Neural cell (in vitro differentiated cells): Measurements from ENCODE around the gene FAM227B. TPM values are rescaled to one million over a fixed set of nuclear protein-coding genes. Genes with fewer than 3 reads are reported as not detected.

Experiments
- H2AFZ ChIP-seq: fragments of 200-600, 300-800 bp; sonication (generic), shearing (Covaris generic); 2 replicates; pipeline ENCODE4 v1.6.0; 2014; ENCODE audit warnings: low read depth, mild to moderate bottlenecking, antibody characterized with exemption, low read length, moderate library complexity
- H3F3A ChIP-seq: fragments of 200-600 bp; shearing (Covaris generic); 2 replicates; pipeline ENCODE4 v1.6.1; 2016; ENCODE audit warnings: mild to moderate bottlenecking, moderate library complexity, mixed read lengths, antibody characterized with exemption, low read length; ENCODE audit not compliant: insufficient read depth, poor library complexity, severe bottlenecking
- H3K27ac ChIP-seq: fragments of 200-600, 300-800 bp; sonication (generic), shearing (Covaris generic); 2 replicates; pipeline ENCODE4 v1.5.1; 2014; ENCODE audit warnings: mild to moderate bottlenecking, low read length, moderate library complexity
- H3K27me3 ChIP-seq: fragments of 300-800, 200-600 bp; sonication (generic), shearing (Covaris generic); 2 replicates; pipeline ENCODE4 v1.6.0; 2014; ENCODE audit warnings: mild to moderate bottlenecking, low read depth, low read length, moderate library complexity; ENCODE audit not compliant: insufficient read depth
- H3K36me3 ChIP-seq: fragments of 300-800, 200-600 bp; sonication (generic), shearing (Covaris generic); 2 replicates; pipeline ENCODE4 v1.5.1; 2014; ENCODE audit warnings: mild to moderate bottlenecking, antibody characterized with exemption, low read length, moderate library complexity; ENCODE audit not compliant: insufficient read depth
- H3K4me2 ChIP-seq: fragments of 300-800, 200-600 bp; sonication (generic), shearing (Covaris generic); 2 replicates; pipeline ENCODE4 v1.6.0; 2014; ENCODE audit warnings: mild to moderate bottlenecking, low read length
- H3K4me3 ChIP-seq: fragments of 300-800, 200-600 bp; sonication (generic), shearing (Covaris generic); 2 replicates; pipeline ENCODE4 v1.5.1; 2014; ENCODE audit warnings: mild to moderate bottlenecking, low read length, moderate library complexity
- H3K79me2 ChIP-seq: fragments of 200-600 bp; shearing (Covaris generic); replicated peaks from 2 replicates; pipeline ENCODE4 v1.6.0; 2014; ENCODE audit warnings: mild to moderate bottlenecking, low read length, moderate library complexity; ENCODE audit not compliant: insufficient read depth
- H3K9ac ChIP-seq: fragments of 300-800, 200-600 bp; sonication (generic), shearing (Covaris generic); 2 replicates; pipeline ENCODE4 v1.6.1; 2016; ENCODE audit warnings: mild to moderate bottlenecking, low read length, mixed read lengths
- H3K9me2 ChIP-seq: fragments of 200-600 bp; shearing (Covaris generic); 2 replicates; pipeline ENCODE4 v1.6.1; 2016; ENCODE audit warnings: mild to moderate bottlenecking, low read length, mixed read lengths; ENCODE audit not compliant: insufficient read depth
- H3K9me3 ChIP-seq: fragments of 200-600, 300-800 bp; sonication (generic), shearing (Covaris generic); 2 replicates; pipeline ENCODE4 v1.6.1; 2016; ENCODE audit warnings: mild to moderate bottlenecking, mixed run types, low read length, moderate library complexity, mixed read lengths
- H4K20me1 ChIP-seq: fragments of 200-600 bp; shearing (Covaris generic); 2 replicates; pipeline ENCODE4 v1.6.1; 2016; ENCODE audit warnings: mild to moderate bottlenecking, mixed run types; ENCODE audit not compliant: insufficient read depth
- EP300 ChIP-seq: fragments of 450-650 bp; conservative IDR thresholded peaks from 2 replicates; pipeline ENCODE4 v1.6.1; 2014; ENCODE audit warnings: antibody characterized with exemption, mild to moderate bottlenecking, moderate library complexity; ENCODE audit not compliant: poor library complexity, severe bottlenecking
- EZH2 ChIP-seq: fragments of 200-600, 300-800 bp; shearing (Covaris generic), sonication (generic); IDR thresholded peaks from 2 replicates; pipeline ENCODE4 v1.6.1; 2014; ENCODE audit warnings: antibody characterized with exemption, low read length, borderline replicate concordance, mild to moderate bottlenecking; ENCODE audit not compliant: insufficient read depth, poor library complexity, severe bottlenecking
- MXI1 ChIP-seq: fragments of 450-650 bp; conservative IDR thresholded peaks from 2 replicates; pipeline ENCODE4 v1.6.1; 2014; ENCODE audit warnings: antibody characterized with exemption, mild to moderate bottlenecking; ENCODE audit not compliant: poor library complexity, severe bottlenecking
- POLR2AphosphoS5 ChIP-seq: IDR thresholded peaks from 2 replicates; pipeline ENCODE4 v1.6.1; 2012
- RAD21 ChIP-seq: fragments of 450-650 bp; conservative IDR thresholded peaks from 2 replicates; pipeline ENCODE4 v1.6.1; 2014; ENCODE audit warnings: antibody characterized with exemption, mild to moderate bottlenecking, moderate library complexity
- SMC3 ChIP-seq: fragments of 450-650 bp; conservative IDR thresholded peaks from 2 replicates; pipeline ENCODE4 v1.6.1; 2014; ENCODE audit warnings: antibody characterized with exemption, mild to moderate bottlenecking, moderate library complexity; ENCODE audit not compliant: poor library complexity
- TAF1 ChIP-seq: IDR thresholded peaks from 2 replicates; pipeline ENCODE4 v1.6.1; 2012; ENCODE audit warnings: low read depth
- polyA plus RNA-seq: library from polyadenylated mRNA; depleted of rRNA; stranded (reverse); fragments of >200 nt; gene quantifications from 2 replicates; pipeline ENCODE4 v1.2.3, GENCODE V29; 2014
- TF ChIP-seq, protein P1 (sequence below): fragments of 450-650 bp; IDR thresholded peaks from 2 replicates; pipeline ENCODE4 v1.5.1; 2014; ENCODE audit warnings: antibody characterized with exemption, mild to moderate bottlenecking, moderate library complexity; ENCODE audit not compliant: poor library complexity, severe bottlenecking
- TF ChIP-seq, protein P2 (sequence below): IDR thresholded peaks from 2 replicates; pipeline ENCODE4 v1.6.1; 2012; ENCODE audit warnings: borderline replicate concordance

FAM227B gene
- polyA plus RNA-seq, 1 donor from 2014 or later = 0.88 TPM

DNA sequence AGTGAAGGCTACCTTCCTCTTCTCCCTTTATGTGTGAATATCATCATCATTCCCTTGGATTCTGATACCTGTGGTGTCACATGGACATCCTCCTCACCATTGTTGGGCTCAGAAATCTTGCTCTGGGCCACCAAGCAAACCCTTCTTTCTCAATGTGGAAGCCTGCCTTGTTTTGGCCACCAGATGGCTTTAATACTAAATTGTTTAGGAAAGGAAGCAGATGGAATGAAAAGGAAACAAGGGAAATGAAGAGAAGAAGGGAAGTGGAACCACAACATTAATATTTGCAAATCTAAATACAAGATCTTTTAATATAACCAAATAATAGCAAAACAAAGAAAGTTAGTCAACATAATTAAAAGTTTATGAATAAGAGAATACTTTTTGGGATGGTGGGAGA lies 14.0 kb downstream of the FAM227B start:
- no peaks in the 10 kb centered on the region for H3K36me3 ChIP-seq
- H3K9me2 ChIP-seq = no peaks in the 10 kb centered on the region
- H3K27ac ChIP-seq = no peak overlapping the region
- H3F3A ChIP-seq = no peaks in the 10 kb centered on the region
- H3K9me3 ChIP-seq = peaks cover 6% of the 10 kb centered on the region
- no peaks in the 10 kb centered on the region for H3K27me3 ChIP-seq
- no peaks in the 10 kb centered on the region for H3K79me2 ChIP-seq
- no peaks in the 10 kb centered on the region for H4K20me1 ChIP-seq
- TF ChIP-seq, protein P1, sequence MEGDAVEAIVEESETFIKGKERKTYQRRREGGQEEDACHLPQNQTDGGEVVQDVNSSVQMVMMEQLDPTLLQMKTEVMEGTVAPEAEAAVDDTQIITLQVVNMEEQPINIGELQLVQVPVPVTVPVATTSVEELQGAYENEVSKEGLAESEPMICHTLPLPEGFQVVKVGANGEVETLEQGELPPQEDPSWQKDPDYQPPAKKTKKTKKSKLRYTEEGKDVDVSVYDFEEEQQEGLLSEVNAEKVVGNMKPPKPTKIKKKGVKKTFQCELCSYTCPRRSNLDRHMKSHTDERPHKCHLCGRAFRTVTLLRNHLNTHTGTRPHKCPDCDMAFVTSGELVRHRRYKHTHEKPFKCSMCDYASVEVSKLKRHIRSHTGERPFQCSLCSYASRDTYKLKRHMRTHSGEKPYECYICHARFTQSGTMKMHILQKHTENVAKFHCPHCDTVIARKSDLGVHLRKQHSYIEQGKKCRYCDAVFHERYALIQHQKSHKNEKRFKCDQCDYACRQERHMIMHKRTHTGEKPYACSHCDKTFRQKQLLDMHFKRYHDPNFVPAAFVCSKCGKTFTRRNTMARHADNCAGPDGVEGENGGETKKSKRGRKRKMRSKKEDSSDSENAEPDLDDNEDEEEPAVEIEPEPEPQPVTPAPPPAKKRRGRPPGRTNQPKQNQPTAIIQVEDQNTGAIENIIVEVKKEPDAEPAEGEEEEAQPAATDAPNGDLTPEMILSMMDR = no peak
- no peak for TF ChIP-seq EZH2
- TF ChIP-seq EP300 = no peak
- no peak for TF ChIP-seq POLR2AphosphoS5
- no peak for TF ChIP-seq MXI1
- no peak for TF ChIP-seq RAD21
- no peak for TF ChIP-seq TAF1
- TF ChIP-seq SMC3 = no peak
- H3K4me3 ChIP-seq = no peak overlapping the region
- H2AFZ ChIP-seq = no peak overlapping the region
- H3K4me2 ChIP-seq = no peak overlapping the region
- H3K9ac ChIP-seq = no peak overlapping the region

DNA sequence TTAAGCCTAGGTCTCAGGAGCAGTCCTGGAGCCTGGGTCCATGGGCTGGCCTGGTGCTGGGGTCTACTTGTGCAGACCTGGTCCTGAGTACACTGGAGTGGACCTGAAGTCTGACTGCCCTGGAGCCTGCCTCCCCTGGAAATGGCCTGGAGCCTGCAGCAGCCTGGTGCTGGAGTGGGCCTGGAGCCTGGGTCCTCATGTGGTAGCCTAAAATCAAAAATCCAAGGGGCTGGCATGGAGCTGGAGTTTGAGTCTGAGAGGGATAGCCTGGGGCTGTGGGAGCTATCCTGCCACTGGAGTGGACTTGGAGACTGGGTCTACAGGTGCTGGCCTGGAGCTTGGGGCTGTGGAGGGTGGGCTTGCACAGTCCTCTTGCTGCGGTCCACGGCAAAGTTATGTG lies 15.0 kb downstream of the FAM227B start:
- H3K9me3 ChIP-seq = peaks cover 6% of the 10 kb centered on the region
- no peak for TF ChIP-seq MXI1
- TF ChIP-seq, protein P1 = no peak
- TF ChIP-seq SMC3 = no peak
- TF ChIP-seq POLR2AphosphoS5 = no peak
- no peak for TF ChIP-seq EP300
- no peak for TF ChIP-seq RAD21
- TF ChIP-seq EZH2 = no peak
- no peak for TF ChIP-seq TAF1
- TF ChIP-seq, protein P2, sequence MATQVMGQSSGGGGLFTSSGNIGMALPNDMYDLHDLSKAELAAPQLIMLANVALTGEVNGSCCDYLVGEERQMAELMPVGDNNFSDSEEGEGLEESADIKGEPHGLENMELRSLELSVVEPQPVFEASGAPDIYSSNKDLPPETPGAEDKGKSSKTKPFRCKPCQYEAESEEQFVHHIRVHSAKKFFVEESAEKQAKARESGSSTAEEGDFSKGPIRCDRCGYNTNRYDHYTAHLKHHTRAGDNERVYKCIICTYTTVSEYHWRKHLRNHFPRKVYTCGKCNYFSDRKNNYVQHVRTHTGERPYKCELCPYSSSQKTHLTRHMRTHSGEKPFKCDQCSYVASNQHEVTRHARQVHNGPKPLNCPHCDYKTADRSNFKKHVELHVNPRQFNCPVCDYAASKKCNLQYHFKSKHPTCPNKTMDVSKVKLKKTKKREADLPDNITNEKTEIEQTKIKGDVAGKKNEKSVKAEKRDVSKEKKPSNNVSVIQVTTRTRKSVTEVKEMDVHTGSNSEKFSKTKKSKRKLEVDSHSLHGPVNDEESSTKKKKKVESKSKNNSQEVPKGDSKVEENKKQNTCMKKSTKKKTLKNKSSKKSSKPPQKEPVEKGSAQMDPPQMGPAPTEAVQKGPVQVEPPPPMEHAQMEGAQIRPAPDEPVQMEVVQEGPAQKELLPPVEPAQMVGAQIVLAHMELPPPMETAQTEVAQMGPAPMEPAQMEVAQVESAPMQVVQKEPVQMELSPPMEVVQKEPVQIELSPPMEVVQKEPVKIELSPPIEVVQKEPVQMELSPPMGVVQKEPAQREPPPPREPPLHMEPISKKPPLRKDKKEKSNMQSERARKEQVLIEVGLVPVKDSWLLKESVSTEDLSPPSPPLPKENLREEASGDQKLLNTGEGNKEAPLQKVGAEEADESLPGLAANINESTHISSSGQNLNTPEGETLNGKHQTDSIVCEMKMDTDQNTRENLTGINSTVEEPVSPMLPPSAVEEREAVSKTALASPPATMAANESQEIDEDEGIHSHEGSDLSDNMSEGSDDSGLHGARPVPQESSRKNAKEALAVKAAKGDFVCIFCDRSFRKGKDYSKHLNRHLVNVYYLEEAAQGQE = no peak
- no peak overlapping the region for H3K9ac ChIP-seq

More for the DNA sequence above, 15.0 kb downstream of the FAM227B start:
- H3K4me3 ChIP-seq = no peak overlapping the region
- H3F3A ChIP-seq = no peaks in the 10 kb centered on the region
- no peaks in the 10 kb centered on the region for H3K9me2 ChIP-seq
- no peak overlapping the region for H2AFZ ChIP-seq
- H3K4me2 ChIP-seq = no peak overlapping the region
- no peak overlapping the region for H3K27ac ChIP-seq
- no peaks in the 10 kb centered on the region for H3K36me3 ChIP-seq
- no peaks in the 10 kb centered on the region for H3K79me2 ChIP-seq
- no peaks in the 10 kb centered on the region for H4K20me1 ChIP-seq
- no peaks in the 10 kb centered on the region for H3K27me3 ChIP-seq
